HCT116 (cell line): ENCODE measurements around the gene PACSIN2. TPM values are rescaled to one million over a fixed set of nuclear protein-coding genes. Genes with fewer than 3 reads are reported as not detected.

Source experiments
- ATAC-seq: fragments of 200-7000 bp; cut with Tn5 transposase; 2 replicates; pipeline ENCODE4 v1.9.1; 2020; ENCODE audit warnings: mild to moderate bottlenecking, moderate library complexity
- BruUV-seq: library from RNA; stranded (reverse); fragments of 400-500 nt; replicated peaks from 2 replicates; lab custom pipeline; 2021; lab: Mats Ljungman, UMichigan
- CTCF ChIA-PET: fragments of 300-600 bp; sonication (Branson Sonifier 250); formaldehyde crosslinking; loops from one replicate; lab custom pipeline; 2021; ENCODE audit warnings: antibody characterized with exemption; lab: Charles Lee
- POLR2A ChIA-PET: fragments of 300-600, 350-600 bp; sonication (Branson Sonifier 250); formaldehyde crosslinking; loops from one replicate; lab custom pipeline; 2021; ENCODE audit warnings: antibody characterized with exemption; lab: Charles Lee
- RAD21 ChIA-PET, 2 experiments: fragments of 300-600 bp; sonication (Branson Sonifier 250); formaldehyde crosslinking; loops; one replicate each; lab custom pipeline; 2023; ENCODE audit warnings: low total read pairs in 2 of 2; ENCODE audit not compliant: uncharacterized antibody in 2 of 2, unreplicated experiment in 2 of 2, low non-redundant PET in 1 of 2; lab: Charles Lee
- DNase-seq: peaks from one replicate; pipeline ENCODE4 v3.0.0-alpha.2; 2010; ENCODE audit warnings: low read depth, low spot score
- H2AFZ ChIP-seq: fragments of 200-600 bp; shearing (Covaris generic), sonication (generic); 2 replicates; pipeline ENCODE4 v1.6.1; 2017; ENCODE audit warnings: low read depth, mixed run types, mixed read lengths, antibody characterized with exemption, low read length; ENCODE audit not compliant: poor library complexity, severe bottlenecking
- H3K27ac ChIP-seq: 2 replicates; pipeline ENCODE4 v1.5.1; 2012; ENCODE audit warnings: low read depth, low read length
- H3K27me3 ChIP-seq: fragments of 200-600 bp; sonication (generic); 2 replicates; pipeline ENCODE4 v1.6.1; 2016; ENCODE audit warnings: mixed run types, low read length, mixed read lengths; ENCODE audit not compliant: insufficient read depth
- H3K36me3 ChIP-seq, 2 experiments: fragments of 200-500 bp in 1 of 2; fragments of 200-600 bp in 1 of 2; sonication (Bioruptor generic) in 1 of 2; sonication (generic) in 1 of 2; 2 replicates each; pipeline versions ENCODE4 v1.5.1 to v1.6.1; 2014 to 2016; ENCODE audit warnings: low read length in 2 of 2, inconsistent platforms in 1 of 2, mixed read lengths in 1 of 2, mixed run types in 1 of 2; ENCODE audit not compliant: insufficient read depth in 2 of 2, control insufficient read depth in 1 of 2
- H3K4me1 ChIP-seq, 2 experiments: fragments of 200-600 bp in 1 of 2; sonication (generic) in 1 of 2; 2 replicates each; pipeline versions ENCODE4 v1.5.1 to v1.6.1; 2012 to 2017; ENCODE audit warnings: low read length in 2 of 2, inconsistent platforms in 1 of 2, mild to moderate bottlenecking in 1 of 2, mixed read lengths in 1 of 2, mixed run types in 1 of 2, moderate library complexity in 1 of 2; ENCODE audit not compliant: insufficient read depth in 2 of 2, control insufficient read depth in 1 of 2
- H3K4me2 ChIP-seq: fragments of 200-600 bp; sonication (generic); 2 replicates; pipeline ENCODE4 v1.6.1; 2017; ENCODE audit warnings: mixed run types, low read length, mixed read lengths
- H3K4me3 ChIP-seq, 2 experiments: fragments of 200-600 bp in 1 of 2; sonication (generic) in 1 of 2; replicated peaks in 1 of 2; 2 replicates each; pipeline ENCODE4 v1.5.1; 2011 to 2016; ENCODE audit warnings: low read length in 2 of 2, control low read depth in 1 of 2, low read depth in 1 of 2, mild to moderate bottlenecking in 1 of 2, mixed read lengths in 1 of 2, mixed run types in 1 of 2
- H3K79me2 ChIP-seq: fragments of 200-600 bp; sonication (generic); 2 replicates; pipeline ENCODE4 v1.6.1; 2017; ENCODE audit warnings: mild to moderate bottlenecking, mixed run types, low read length, moderate library complexity, mixed read lengths; ENCODE audit not compliant: insufficient read depth
- H3K9ac ChIP-seq: fragments of 200-600 bp; sonication (generic); 2 replicates; pipeline ENCODE4 v1.6.1; 2016; ENCODE audit warnings: low read length, mixed read lengths
- H3K9me2 ChIP-seq: fragments of 200-600 bp; sonication (generic), shearing (Covaris generic); 2 replicates; pipeline ENCODE4 v1.6.1; 2017; ENCODE audit warnings: mixed run types, mild to moderate bottlenecking, moderate library complexity; ENCODE audit not compliant: insufficient read depth
- H3K9me3 ChIP-seq, 2 experiments: fragments of 200-500 bp in 1 of 2; fragments of 200-600 bp in 1 of 2; sonication (Bioruptor generic) in 1 of 2; sonication (generic) in 1 of 2; 2 replicates each; pipeline ENCODE4 v1.6.1; 2014 to 2017; ENCODE audit warnings: low read length in 2 of 2, mixed read lengths in 2 of 2, inconsistent platforms in 1 of 2, low read depth in 1 of 2, mild to moderate bottlenecking in 1 of 2, mixed run types in 1 of 2, moderate library complexity in 1 of 2; ENCODE audit not compliant: control insufficient read depth in 1 of 2, insufficient read depth in 1 of 2
- H4K20me1 ChIP-seq: fragments of 200-600 bp; sonication (generic), shearing (Covaris generic); 2 replicates; pipeline ENCODE4 v1.6.1; 2017; ENCODE audit warnings: mixed run types, mild to moderate bottlenecking, moderate library complexity; ENCODE audit not compliant: insufficient read depth
- ATF3 ChIP-seq: IDR thresholded peaks from 2 replicates; pipeline ENCODE4 v1.6.1; 2012
- CEBPB ChIP-seq: IDR thresholded peaks from 2 replicates; pipeline ENCODE4 v1.6.1; 2012; ENCODE audit warnings: low read depth
- EZH2 ChIP-seq: fragments of 200-600 bp; sonication (generic); IDR thresholded peaks from 2 replicates; pipeline ENCODE4 v1.6.1; 2017; ENCODE audit warnings: antibody characterized with exemption, mixed run types
- JUND ChIP-seq: IDR thresholded peaks from 2 replicates; pipeline ENCODE4 v1.6.1; 2012
- POLR2A ChIP-seq: IDR thresholded peaks from 2 replicates; pipeline ENCODE4 v1.7.0; 2011; ENCODE audit warnings: borderline replicate concordance; ENCODE audit not compliant: insufficient read depth, insufficient read length; ENCODE audit errors: extremely low read depth
- RAD21 ChIP-seq: IDR thresholded peaks from 2 replicates; pipeline ENCODE4 v1.6.1; 2012; ENCODE audit warnings: low read depth, mild to moderate bottlenecking
- REST ChIP-seq: IDR thresholded peaks from 2 replicates; pipeline ENCODE4 v1.6.1; 2012; ENCODE audit warnings: low read depth
- SIN3A ChIP-seq: IDR thresholded peaks from 2 replicates; pipeline ENCODE4 v1.6.1; 2012; ENCODE audit warnings: low read depth
- SP1 ChIP-seq: IDR thresholded peaks from 2 replicates; pipeline ENCODE4 v1.6.1; 2012; ENCODE audit warnings: low read depth
- ZBTB33 ChIP-seq: IDR thresholded peaks from 2 replicates; pipeline ENCODE4 v1.6.1; 2011; ENCODE audit warnings: mild to moderate bottlenecking, low read length, moderate library complexity; ENCODE audit not compliant: insufficient replicate concordance; ENCODE audit errors: extremely low read depth
- intact Hi-C: fragments of 100-400 bp; cut with micrococcal nuclease; formaldehyde crosslinking; loops from 2 replicates; pipeline ENCODE4 v1.10.0; 2022
- total RNA-seq: library from RNA; stranded (reverse); gene quantifications from one replicate; pipeline ENCODE4 v1.2.1, GENCODE V29; 2021; ENCODE audit not compliant: unreplicated experiment

PACSIN2 gene
- total RNA-seq, 1 experiment from 2014 or later, result 48.2 TPM

- DNase-seq (no peak), ATAC-seq (no peak)
- no peak overlapping the region for H2AFZ ChIP-seq
- H3K4me3 ChIP-seq, result no peak overlapping the region
- ChIA-PET POLR2A (no interaction called here), RAD21 (no interaction called here), CTCF (no interaction called here)
- intact Hi-C loops, result no loop called here
- H3K27me3 ChIP-seq, result no peaks in the 10 kb centered on the region
- peaks cover 11% of the 10 kb centered on the region; the same call in 1 of the 2 replicates for H4K20me1 ChIP-seq
- peaks cover 39 to 62% of the 10 kb centered on the region in 2 experiments for H3K4me1 ChIP-seq
- H3K36me3 ChIP-seq, result no peaks in the 10 kb centered on the region
- H3K9ac ChIP-seq, result no peak overlapping the region
- TF ChIP-seq SIN3A (no peak), ZBTB33 (no peak), RAD21 (no peak), CEBPB (no peak), EZH2 (no peak), POLR2A (no peak), ATF3 (no peak), REST (no peak), SP1 (no peak), JUND (no peak)
- H3K9me3 ChIP-seq, result no peaks in the 10 kb centered on the region
- H3K4me2 ChIP-seq, result no peak overlapping the region
- no peaks in the 10 kb centered on the region for H3K9me2 ChIP-seq
- no TSS peak for BruUV-seq
- H3K79me2 ChIP-seq, result peaks cover 90% of the 10 kb centered on the region
- H3K27ac ChIP-seq, result no peak overlapping the region
Observed at GRCh38 chr22:43008509-43008908, 6.4 kb downstream of the PACSIN2 start.
